GM12874 (cell line): ENCODE data around the gene ELF1.

ENCODE experiments used
- TF ChIP-seq, protein P1 (sequence below): IDR thresholded peaks from 2 replicates; pipeline ENCODE4 v1.5.1; 2011; ENCODE audit warnings: low read depth, mild to moderate bottlenecking, control low read depth, low read length, moderate library complexity; ENCODE audit not compliant: insufficient read depth

The ELF1 gene

DNA sequence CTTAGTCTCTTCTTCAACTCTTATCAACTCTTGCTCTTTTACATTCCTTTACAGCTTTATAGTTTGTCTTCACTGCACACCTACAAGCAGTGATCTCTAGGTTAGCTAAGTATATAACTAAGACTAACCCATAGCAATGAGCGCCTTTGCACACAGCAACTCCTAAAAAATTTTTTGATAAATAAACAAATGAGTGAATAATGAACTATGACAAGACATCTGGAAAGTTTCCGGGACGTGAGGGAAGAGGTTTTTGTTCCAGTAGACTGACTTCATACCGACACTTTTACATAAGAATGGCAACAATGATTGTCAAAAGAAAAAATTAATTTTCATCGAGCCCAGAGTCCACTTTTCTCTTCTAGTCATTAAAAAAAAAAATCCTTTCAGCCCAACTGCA, 98.3 kb downstream of the ELF1 start:
- TF ChIP-seq, protein P1, sequence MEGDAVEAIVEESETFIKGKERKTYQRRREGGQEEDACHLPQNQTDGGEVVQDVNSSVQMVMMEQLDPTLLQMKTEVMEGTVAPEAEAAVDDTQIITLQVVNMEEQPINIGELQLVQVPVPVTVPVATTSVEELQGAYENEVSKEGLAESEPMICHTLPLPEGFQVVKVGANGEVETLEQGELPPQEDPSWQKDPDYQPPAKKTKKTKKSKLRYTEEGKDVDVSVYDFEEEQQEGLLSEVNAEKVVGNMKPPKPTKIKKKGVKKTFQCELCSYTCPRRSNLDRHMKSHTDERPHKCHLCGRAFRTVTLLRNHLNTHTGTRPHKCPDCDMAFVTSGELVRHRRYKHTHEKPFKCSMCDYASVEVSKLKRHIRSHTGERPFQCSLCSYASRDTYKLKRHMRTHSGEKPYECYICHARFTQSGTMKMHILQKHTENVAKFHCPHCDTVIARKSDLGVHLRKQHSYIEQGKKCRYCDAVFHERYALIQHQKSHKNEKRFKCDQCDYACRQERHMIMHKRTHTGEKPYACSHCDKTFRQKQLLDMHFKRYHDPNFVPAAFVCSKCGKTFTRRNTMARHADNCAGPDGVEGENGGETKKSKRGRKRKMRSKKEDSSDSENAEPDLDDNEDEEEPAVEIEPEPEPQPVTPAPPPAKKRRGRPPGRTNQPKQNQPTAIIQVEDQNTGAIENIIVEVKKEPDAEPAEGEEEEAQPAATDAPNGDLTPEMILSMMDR = no peak

DNA sequence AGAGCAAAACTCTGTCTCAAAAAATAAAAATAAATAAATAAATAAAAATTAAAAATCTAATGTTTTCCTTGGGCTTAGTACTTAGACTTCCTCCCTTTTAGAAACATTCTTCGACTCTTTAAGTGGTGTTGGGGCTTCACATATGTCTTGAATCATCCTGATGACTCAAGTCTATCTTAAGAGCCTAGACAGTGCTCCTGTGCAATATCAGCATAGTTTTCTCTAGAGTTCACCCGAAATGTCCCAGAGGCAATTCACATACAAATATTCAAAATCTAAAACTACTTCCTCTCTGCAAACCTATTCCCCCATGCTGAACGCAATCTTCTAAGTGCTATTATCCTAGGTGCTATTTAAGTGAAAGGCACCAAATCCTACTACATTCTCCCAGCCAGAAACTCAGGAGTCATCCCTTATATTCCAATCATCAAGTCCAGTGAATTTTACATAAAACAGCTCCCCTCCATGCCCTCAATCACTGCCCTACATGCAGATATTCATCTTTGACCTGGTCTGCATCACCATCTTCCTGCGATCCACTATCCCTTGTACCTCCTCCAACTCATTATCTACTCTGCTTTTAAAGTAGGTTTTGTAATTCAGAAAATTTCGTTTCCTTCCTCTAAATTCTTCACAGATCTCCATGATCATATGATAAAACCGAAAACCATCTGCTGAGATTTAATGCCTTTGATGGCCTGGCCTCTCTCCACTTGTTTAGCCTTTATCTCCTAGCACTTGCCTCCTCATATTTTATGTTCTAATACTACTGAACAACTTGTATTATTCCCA, 102.7 kb downstream of the ELF1 start:
- TF ChIP-seq, protein P1 = no peak

DNA sequence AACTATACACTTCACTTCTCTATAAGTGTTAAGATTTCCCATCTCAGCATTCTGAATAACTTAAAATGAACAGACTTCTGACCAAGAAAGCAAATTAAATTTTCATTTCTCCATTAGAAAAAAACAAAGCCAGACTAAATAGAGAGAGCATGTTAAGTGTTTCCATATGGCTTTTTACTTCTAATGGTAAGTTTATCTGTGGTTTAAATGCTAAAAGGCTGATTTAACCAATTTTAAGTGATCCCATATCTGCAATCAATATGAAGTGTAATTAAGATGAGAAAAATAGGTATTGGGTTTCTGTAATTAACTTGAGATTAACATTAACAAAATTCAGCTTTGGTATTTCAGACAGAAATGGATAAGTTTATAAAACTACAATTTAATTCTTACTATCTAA, 107.8 kb downstream of the ELF1 start:
- TF ChIP-seq, protein P1 = no peak

DNA sequence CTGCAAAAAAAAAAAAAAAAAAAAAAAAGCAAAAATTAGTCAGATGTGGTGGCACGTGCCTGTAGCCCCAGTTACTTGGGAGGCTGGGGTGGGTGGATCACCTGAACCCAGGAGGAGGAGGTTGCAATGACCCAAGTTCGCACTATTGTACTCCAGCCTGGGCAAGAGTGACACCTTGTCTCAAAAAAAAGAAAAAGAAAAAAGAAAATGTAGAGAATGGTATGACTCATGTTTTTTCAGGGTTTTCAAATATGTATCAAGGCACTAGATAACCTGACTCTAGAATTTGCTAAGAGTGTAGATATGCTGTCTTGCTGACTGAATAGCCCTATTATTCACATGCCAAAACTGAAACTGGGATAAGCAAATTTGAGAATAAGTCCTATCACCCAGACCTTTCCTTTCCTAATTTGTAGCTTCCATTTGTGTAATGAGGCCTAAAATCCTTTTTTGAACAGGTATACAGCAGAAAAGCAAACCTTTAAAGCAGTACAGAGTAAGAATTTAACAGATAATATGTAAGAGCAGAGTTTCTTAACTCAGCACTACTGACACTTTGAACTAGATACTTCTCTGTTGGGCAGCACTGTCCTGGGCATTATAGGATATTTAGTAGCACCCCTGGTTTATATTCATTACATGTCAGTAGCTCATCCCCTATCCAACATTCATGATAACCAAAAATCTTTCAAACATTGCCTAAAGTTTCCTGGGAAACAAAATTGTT, 108.6 kb downstream of the ELF1 start:
- TF ChIP-seq, protein P1 = no peak

DNA sequence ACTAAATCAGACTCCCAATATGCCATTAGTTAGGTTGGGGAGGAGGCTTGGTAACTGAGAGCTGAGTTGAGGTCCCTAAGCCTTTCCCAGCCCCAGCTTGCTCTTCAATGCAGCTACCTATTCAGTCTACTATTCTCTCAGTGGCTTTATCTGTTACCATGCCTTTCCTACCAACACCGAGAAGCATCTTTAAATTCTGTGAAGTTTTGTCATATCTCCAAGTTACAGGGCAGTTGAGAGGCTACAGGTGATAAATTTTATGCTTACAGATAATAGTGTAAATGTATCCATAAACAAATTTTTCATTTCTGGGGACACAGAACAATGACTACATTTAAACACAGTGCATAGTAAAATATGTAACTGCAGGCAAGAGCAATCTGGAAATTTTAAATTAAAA, 110.6 kb downstream of the ELF1 start:
- TF ChIP-seq, protein P1 = no peak

DNA sequence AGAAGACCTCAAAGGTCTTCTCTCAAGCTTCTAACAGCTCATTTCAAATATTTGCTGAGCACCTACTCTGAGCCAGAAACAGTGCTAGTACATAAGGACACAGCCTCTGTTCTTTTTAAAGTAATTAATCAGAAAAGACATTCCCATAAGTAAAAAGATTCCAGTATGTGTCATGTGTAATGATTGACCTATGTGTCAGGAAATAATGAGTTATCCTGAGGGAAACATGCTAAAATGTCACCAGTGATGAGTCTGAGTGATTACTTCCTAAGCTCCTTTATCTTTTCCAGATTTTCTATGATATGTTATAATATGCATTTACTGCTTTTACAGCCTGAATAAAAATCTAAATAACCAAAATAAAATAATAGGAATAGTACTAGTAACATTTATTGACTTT, 122.1 kb downstream of the ELF1 start:
- TF ChIP-seq, protein P1 = no peak

DNA sequence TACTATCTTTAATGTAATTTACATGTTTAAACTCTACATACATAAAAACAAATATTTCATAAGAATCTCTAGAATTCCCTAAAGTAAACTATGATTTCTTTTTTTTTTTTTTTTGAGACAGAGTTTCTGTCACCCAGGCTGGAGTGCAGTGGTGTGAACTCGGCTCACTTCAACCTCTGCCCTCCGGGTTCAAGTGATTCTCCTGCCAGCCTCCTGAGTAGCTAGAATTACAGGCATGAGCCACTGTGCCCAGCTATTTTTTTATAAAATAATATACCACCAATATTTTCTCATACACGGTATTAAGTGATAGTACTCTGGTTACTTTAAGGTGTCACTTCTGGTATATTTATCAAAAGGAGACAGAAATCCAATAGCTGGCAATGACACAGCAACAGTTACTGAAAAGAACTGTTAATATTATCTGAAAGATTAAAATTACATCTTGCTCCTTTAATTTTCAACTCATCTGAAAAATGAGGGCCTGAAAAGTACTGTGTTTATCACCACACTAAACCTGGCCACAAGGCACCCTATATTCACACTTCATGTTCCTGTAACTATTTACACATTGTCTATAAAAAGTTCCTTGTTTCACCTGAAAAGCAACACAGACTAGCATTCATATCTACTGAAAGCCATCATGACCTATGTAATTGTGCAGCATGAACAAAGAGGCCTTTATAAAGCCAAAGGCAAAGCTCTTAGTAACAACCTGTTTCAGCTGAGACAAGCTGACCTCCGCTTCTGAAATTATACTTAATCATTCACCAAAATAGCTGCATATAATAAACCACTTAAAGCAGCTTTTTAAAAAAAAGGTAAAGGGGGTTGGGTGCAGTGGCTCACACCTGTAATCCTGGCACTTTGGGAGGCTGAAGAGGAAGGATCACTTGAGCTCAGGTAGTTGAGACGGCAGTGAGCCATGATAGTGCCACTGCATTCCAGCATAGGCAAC, 123.6 kb downstream of the ELF1 start:
- TF ChIP-seq, protein P1 = no peak
